ENCODE data around the gene ZBTB17.
A peak's percentile ranks its signal among the peaks of the same experiment; 100 is the strongest.

ZBTB17 gene

DNA sequence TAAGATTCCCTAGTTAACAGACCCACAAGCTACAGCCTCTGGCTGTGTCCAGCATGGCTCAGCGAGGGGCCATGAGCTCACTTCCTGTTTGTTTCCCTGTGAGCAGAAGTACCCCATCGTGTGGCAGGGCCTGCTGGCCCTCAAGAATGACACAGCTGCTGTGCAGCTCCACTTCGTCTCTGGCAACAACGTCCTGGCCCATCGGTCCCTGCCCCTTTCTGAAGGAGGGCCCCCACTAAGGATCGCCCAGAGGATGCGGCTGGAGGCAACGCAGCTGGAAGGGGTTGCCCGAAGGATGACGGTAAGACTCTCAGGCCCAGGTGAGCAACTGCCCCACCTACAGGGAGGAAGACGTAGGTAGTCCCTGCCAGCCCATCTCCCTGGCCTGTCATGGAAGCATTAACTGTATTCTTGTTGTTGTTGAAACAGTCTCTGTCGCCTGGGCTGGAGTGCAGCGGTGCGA lies 38.2 kb downstream of the ZBTB17 start:
- no peak for DNase-seq
- Histone ChIP-seq H3K27ac (ENCODE audit: low read length) (no peak overlapping the region), H3K4me3 (ENCODE audit: low read depth in 1 of 2, low read length in 2 of 2) (no peak overlapping the region), H4K20me1 (ENCODE audit: insufficient read depth, low read length) (peaks cover 76% of the 10 kb centered on the region), H3K4me1 (ENCODE audit: insufficient read depth, low read length) (no peaks in the 10 kb centered on the region), H3K79me2 (ENCODE audit: insufficient read depth, low read length) (no peaks in the 10 kb centered on the region), H3K9ac (ENCODE audit: low read depth, low read length) (no peak overlapping the region), H3K4me2 (ENCODE audit: insufficient read depth, low read length) (no peak overlapping the region), H3K36me3 (ENCODE audit: insufficient read depth, low read length) (peaks cover 97% of the 10 kb centered on the region), H3K9me3 (ENCODE audit: insufficient read depth, low read length, severe bottlenecking) (no peaks in the 10 kb centered on the region), H2AFZ (ENCODE audit: low read depth, low read length) (no peak overlapping the region), H3K27me3 (ENCODE audit: insufficient read depth, low read length, poor library complexity) (no peaks in the 10 kb centered on the region)
- TF ChIP-seq CTCF (IDR thresholded peaks at IDR 0.05; ENCODE audit: borderline replicate concordance, extremely low read depth, low read length, poor library complexity, severe bottlenecking) (peak; percentile 19), EZH2 (IDR thresholded peaks at IDR 0.05; ENCODE audit: borderline replicate concordance, low read depth, low read length, severe bottlenecking) (no peak)
- no peak for ATAC-seq (ENCODE audit: insufficient read depth, low read depth)

GRCh38 chr1:15937146-15937545 lies 38.8 kb downstream of the ZBTB17 start:
- no peaks in the 10 kb centered on the region for H3K79me2 ChIP-seq (ENCODE audit: insufficient read depth, low read length)
- H3K36me3 ChIP-seq (ENCODE audit: insufficient read depth, low read length) = peaks cover 97% of the 10 kb centered on the region
- ATAC-seq (ENCODE audit: insufficient read depth, low read depth) = no peak
- H3K27ac ChIP-seq (ENCODE audit: low read length) = no peak overlapping the region
- H3K9me3 ChIP-seq (ENCODE audit: insufficient read depth, low read length, severe bottlenecking) = no peaks in the 10 kb centered on the region
- no peak for DNase-seq
- no peak overlapping the region for H3K9ac ChIP-seq (ENCODE audit: low read depth, low read length)
- TF ChIP-seq CTCF (IDR thresholded peaks at IDR 0.05; ENCODE audit: borderline replicate concordance, extremely low read depth, low read length, poor library complexity, severe bottlenecking) (no peak), EZH2 (IDR thresholded peaks at IDR 0.05; ENCODE audit: borderline replicate concordance, low read depth, low read length, severe bottlenecking) (no peak)
- H3K4me1 ChIP-seq (ENCODE audit: insufficient read depth, low read length) = no peaks in the 10 kb centered on the region
- H3K4me2 ChIP-seq (ENCODE audit: insufficient read depth, low read length) = no peak overlapping the region
- H4K20me1 ChIP-seq (ENCODE audit: insufficient read depth, low read length) = peaks cover 73% of the 10 kb centered on the region
- H3K4me3 ChIP-seq (ENCODE audit: low read depth in 1 of 2, low read length in 2 of 2) = no peak overlapping the region
- H2AFZ ChIP-seq (ENCODE audit: low read depth, low read length) = no peak overlapping the region
- H3K27me3 ChIP-seq (ENCODE audit: insufficient read depth, low read length, poor library complexity) = no peaks in the 10 kb centered on the region

DNA sequence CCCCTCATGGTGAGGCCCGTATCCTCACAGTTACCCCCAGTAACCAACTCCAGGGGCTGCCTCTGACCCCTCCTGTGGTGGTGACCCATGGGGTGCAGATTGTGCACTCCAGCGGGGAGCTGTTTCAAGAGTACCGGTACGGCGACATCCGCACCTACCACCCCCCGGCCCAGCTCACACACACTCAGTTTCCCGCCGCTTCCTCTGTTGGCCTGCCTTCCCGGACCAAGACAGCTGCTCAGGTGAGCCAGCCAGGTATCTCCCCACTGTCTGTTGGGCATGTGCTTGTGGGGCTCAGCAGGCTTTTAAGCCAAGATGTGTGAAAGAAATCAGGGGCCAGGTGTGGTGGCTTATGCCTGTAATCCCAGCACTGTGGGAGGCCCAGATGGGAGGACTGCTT lies 39.9 kb downstream of the ZBTB17 start:
- no peak for TF ChIP-seq EZH2 (IDR thresholded peaks at IDR 0.05; ENCODE audit: borderline replicate concordance, low read depth, low read length, severe bottlenecking)
- TF ChIP-seq CTCF (IDR thresholded peaks at IDR 0.05; ENCODE audit: borderline replicate concordance, extremely low read depth, low read length, poor library complexity, severe bottlenecking) = no peak
- no peak overlapping the region for H3K27ac ChIP-seq (ENCODE audit: low read length)
- no peak overlapping the region for H2AFZ ChIP-seq (ENCODE audit: low read depth, low read length)
- no peaks in the 10 kb centered on the region for H3K79me2 ChIP-seq (ENCODE audit: insufficient read depth, low read length)
- no peak overlapping the region for H3K9ac ChIP-seq (ENCODE audit: low read depth, low read length)
- H3K36me3 ChIP-seq (ENCODE audit: insufficient read depth, low read length) = peaks cover 97% of the 10 kb centered on the region
- no peak for DNase-seq
- H3K4me2 ChIP-seq (ENCODE audit: insufficient read depth, low read length) = no peak overlapping the region
- no peaks in the 10 kb centered on the region for H3K27me3 ChIP-seq (ENCODE audit: insufficient read depth, low read length, poor library complexity)
- no peaks in the 10 kb centered on the region for H3K4me1 ChIP-seq (ENCODE audit: insufficient read depth, low read length)
- no peaks in the 10 kb centered on the region for H3K9me3 ChIP-seq (ENCODE audit: insufficient read depth, low read length, severe bottlenecking)
- ATAC-seq (ENCODE audit: insufficient read depth, low read depth) = no peak
- peaks cover 68% of the 10 kb centered on the region for H4K20me1 ChIP-seq (ENCODE audit: insufficient read depth, low read length)
- no peak overlapping the region for H3K4me3 ChIP-seq (ENCODE audit: low read depth in 1 of 2, low read length in 2 of 2)
